ENCODE results near the gene CEP128.

CEP128 gene

DNA sequence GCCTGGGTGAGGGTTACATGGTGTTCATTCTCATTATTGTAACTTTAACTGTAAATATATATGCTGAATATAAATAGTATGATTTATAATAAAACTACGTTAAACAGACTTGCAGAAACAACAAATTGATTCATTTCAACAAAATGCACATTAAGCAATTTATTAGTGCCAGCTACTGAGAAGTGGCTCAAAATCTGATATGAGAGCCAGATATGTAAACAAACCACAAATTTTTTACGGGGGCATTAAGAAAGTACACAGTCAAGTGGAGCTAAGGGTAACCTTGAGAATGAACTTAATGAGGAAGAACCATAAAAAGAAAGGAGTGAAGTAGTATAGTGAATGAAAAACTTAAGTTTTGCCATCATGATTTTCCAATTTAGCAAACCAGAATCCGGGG is 40.3 kb downstream of the CEP128 start:
- no peaks in the 10 kb centered on the region for H3K36me3 ChIP-seq
- no peaks in the 10 kb centered on the region for H3K4me1 ChIP-seq (ENCODE audit: control insufficient read depth in 1 of 2, insufficient read depth in 1 of 2, low read depth in 1 of 2, low read length in 1 of 2)
- no peak overlapping the region for H3K4me3 ChIP-seq (ENCODE audit: low read depth in 1 of 2, low read length in 1 of 2)
- no peaks in the 10 kb centered on the region for H3K9me3 ChIP-seq
- H3K27ac ChIP-seq: no peak overlapping the region
- TF ChIP-seq, protein P1, sequence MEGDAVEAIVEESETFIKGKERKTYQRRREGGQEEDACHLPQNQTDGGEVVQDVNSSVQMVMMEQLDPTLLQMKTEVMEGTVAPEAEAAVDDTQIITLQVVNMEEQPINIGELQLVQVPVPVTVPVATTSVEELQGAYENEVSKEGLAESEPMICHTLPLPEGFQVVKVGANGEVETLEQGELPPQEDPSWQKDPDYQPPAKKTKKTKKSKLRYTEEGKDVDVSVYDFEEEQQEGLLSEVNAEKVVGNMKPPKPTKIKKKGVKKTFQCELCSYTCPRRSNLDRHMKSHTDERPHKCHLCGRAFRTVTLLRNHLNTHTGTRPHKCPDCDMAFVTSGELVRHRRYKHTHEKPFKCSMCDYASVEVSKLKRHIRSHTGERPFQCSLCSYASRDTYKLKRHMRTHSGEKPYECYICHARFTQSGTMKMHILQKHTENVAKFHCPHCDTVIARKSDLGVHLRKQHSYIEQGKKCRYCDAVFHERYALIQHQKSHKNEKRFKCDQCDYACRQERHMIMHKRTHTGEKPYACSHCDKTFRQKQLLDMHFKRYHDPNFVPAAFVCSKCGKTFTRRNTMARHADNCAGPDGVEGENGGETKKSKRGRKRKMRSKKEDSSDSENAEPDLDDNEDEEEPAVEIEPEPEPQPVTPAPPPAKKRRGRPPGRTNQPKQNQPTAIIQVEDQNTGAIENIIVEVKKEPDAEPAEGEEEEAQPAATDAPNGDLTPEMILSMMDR (IDR thresholded peaks at IDR 0.05): no peak
- H3K27me3 ChIP-seq: no peaks in the 10 kb centered on the region

DNA sequence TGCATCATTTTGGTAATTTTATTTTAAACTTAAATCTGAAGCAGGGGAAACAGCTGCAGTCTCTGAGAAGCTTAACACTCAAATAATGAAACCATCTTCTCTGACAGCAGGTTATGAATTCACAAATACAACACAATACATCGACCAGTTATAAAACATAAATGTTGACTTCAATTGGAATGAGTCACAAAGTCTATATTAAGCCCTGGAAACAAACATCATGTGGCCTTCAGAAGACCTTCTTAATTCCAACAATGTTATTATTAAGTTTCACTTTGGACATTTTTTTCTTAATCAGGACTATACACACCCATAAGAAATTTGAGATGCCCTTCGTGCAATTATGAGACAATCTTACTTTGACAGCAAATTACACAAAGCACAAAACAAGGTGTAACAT is 68.9 kb downstream of the CEP128 start:
- Histone ChIP-seq H3K4me3 (ENCODE audit: low read depth in 1 of 2, low read length in 1 of 2) (no peak overlapping the region), H3K27ac (no peak overlapping the region), H3K4me1 (ENCODE audit: control insufficient read depth in 1 of 2, insufficient read depth in 1 of 2, low read depth in 1 of 2, low read length in 1 of 2) (no peaks in the 10 kb centered on the region), H3K9me3 (peaks cover 7% of the 10 kb centered on the region), H3K36me3 (no peaks in the 10 kb centered on the region), H3K27me3 (no peaks in the 10 kb centered on the region)
- TF ChIP-seq, protein P1 (IDR thresholded peaks at IDR 0.05): no peak

DNA sequence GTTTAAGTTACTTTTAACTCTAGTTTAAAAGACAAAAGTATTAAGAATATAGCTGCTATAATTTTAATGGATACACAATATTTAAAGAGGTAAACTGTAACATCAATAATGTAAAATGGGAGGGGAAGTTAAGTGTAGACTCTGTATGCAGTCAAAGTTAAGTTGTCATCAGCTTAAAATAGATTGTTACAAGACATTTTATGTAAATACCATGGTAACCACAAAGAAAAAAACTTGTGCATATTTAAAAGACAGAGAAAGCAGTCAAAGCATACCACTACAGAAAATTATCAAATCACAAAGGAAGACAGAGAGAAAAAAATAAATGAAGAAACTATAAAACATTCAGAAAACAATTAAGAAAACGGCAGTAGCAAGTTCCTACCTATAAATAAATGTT is 73.3 kb downstream of the CEP128 start:
- peaks cover 7% of the 10 kb centered on the region for H3K9me3 ChIP-seq
- no peaks in the 10 kb centered on the region for H3K36me3 ChIP-seq
- H3K27ac ChIP-seq: no peak overlapping the region
- TF ChIP-seq, protein P1 (IDR thresholded peaks at IDR 0.05): no peak
- no peaks in the 10 kb centered on the region for H3K4me1 ChIP-seq (ENCODE audit: control insufficient read depth in 1 of 2, insufficient read depth in 1 of 2, low read depth in 1 of 2, low read length in 1 of 2)
- H3K4me3 ChIP-seq (ENCODE audit: low read depth in 1 of 2, low read length in 1 of 2): no peak overlapping the region
- H3K27me3 ChIP-seq: no peaks in the 10 kb centered on the region

DNA sequence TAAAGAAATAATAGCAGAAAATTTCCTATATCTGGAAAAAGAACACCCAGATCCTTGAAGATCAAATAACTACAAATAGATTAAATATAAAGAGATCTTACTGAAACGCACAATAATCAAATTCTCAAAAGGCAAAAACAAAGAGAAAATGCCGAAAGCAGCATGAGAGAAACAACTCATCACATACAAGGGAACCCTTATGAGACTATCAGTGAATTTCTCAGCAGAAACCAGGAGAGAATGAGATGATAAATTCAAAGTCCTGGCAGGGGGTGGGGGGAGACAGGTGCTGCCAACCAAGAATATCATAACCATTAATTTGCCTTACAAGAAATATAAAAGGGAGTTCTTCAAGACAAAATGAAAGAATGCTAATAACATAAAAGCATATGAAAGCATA is 73.7 kb downstream of the CEP128 start:
- no peaks in the 10 kb centered on the region for H3K27me3 ChIP-seq
- no peaks in the 10 kb centered on the region for H3K4me1 ChIP-seq (ENCODE audit: control insufficient read depth in 1 of 2, insufficient read depth in 1 of 2, low read depth in 1 of 2, low read length in 1 of 2)
- TF ChIP-seq, protein P1 (IDR thresholded peaks at IDR 0.05): no peak
- H3K27ac ChIP-seq: no peak overlapping the region
- peaks cover 7% of the 10 kb centered on the region for H3K9me3 ChIP-seq
- no peaks in the 10 kb centered on the region for H3K36me3 ChIP-seq
- H3K4me3 ChIP-seq (ENCODE audit: low read depth in 1 of 2, low read length in 1 of 2): no peak overlapping the region

DNA sequence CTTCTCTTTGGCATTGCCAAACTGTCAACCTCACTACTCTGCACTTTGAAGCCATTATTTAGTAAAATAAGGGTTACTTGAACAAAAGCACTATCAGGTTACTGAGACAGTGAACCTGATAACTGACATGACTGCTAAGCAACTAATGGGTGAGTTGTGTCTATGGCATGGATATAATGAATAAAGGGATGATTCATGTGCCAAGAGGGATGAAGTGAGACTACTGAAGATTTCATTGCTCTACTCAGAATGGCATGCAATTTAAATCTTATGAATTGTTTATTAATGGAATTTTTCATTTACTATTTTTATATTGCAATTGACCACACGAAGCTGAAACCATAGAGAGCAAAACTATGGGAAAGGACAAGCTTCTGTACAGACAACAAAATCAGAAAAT is 74.4 kb downstream of the CEP128 start:
- Histone ChIP-seq H3K4me3 (ENCODE audit: low read depth in 1 of 2, low read length in 1 of 2) (no peak overlapping the region), H3K27ac (no peak overlapping the region), H3K36me3 (no peaks in the 10 kb centered on the region), H3K9me3 (peaks cover 7% of the 10 kb centered on the region), H3K4me1 (ENCODE audit: control insufficient read depth in 1 of 2, insufficient read depth in 1 of 2, low read depth in 1 of 2, low read length in 1 of 2) (no peaks in the 10 kb centered on the region), H3K27me3 (no peaks in the 10 kb centered on the region)
- TF ChIP-seq, protein P1 (IDR thresholded peaks at IDR 0.05): no peak

DNA sequence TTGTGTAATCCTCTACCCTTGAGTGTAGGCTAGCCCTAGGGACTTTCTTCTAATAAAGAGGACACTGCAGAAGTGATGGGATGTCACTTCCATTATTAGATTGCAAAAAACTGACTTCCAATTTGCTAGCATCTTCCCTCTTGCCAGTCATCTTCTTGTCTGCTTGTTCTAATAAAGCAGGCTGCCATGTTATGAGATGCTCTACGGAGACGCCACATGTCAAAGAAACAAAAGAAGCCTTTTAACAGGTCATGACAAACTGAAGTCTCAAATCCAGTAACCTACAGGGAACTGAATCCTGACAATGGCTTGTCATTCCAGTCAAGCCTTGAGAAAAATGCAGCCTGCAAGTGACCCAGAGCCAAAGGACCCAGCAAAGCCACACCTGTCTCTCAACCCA is 76.0 kb downstream of the CEP128 start:
- no peak overlapping the region for H3K27ac ChIP-seq
- no peak overlapping the region for H3K4me3 ChIP-seq (ENCODE audit: low read depth in 1 of 2, low read length in 1 of 2)
- no peaks in the 10 kb centered on the region for H3K27me3 ChIP-seq
- no peaks in the 10 kb centered on the region for H3K4me1 ChIP-seq (ENCODE audit: control insufficient read depth in 1 of 2, insufficient read depth in 1 of 2, low read depth in 1 of 2, low read length in 1 of 2)
- H3K36me3 ChIP-seq: no peaks in the 10 kb centered on the region
- peaks cover 7% of the 10 kb centered on the region for H3K9me3 ChIP-seq
- TF ChIP-seq, protein P1 (IDR thresholded peaks at IDR 0.05): no peak
